ENCODE data around the gene NOXO1.
"Not testable (repeated sequence)": the region's sequence is repeated elsewhere in the genome, so short reads cannot be mapped to it uniquely, and the experiment has no call there.

Gene NOXO1

GRCh38 chr16:1981398-1981836 lies at the start of gene NOXO1:
Gene NOXO1, minus strand, starts transcription at chr16:1981469. Its CDS starts 290 bp downstream, at chr16:1981179.
- no peak for DNase-seq

GRCh38 chr16:2030036-2030435 lies 48.8 kb upstream of the NOXO1 start:
- no peak for DNase-seq

GRCh38 chr16:2029350-2029749 lies 48.1 kb upstream of the NOXO1 start:
- DNase-seq, result no peak

DNA sequence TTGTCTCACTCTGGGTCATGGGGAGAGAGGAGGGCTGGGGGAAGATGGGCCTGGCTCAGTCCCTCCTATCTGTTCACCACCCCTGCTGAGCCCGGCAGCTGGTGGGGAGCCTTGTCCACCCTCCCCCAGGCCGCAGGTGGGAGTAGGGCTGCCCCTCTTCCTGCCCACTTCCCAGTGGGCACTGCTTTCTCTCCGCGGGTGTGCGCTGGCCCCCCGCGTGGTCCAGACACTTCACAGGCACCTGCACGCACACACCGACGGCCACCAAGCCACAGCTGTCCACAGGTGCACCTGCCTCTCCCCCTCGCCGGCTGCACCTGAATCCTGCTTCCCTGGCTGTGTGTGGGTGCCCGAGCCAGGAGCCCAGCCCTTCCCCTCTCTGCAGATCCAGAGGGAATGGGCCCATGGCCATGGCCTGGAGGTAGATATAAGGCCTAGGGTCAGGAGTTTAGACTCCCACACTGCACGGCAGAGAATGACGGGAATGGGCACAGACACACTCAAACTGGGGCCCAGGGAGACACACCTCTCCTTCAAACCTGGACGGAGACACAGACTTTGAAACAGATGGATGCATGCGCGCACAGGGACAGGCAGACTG lies 47.5 kb upstream of the NOXO1 start:
- no peak for DNase-seq

DNA sequence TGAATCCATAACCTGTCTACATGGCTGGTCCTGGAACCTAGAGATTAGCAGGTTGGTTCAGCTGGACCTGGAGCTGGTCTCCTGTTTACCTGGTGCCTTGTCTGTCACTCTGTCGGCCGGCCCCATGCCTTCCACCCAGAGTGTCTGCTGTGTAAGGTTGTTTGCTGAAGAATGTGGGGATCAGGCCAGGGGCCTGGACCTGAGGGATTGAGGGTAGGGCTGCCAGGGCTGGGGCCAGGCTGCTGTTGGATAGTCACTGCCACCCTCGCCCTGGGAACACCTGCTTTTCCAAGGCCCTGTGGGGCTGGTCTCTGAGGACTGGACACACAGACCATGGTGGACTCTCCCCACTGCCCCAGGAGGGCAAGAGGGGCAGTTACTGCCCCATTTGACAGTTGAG lies 46.9 kb upstream of the NOXO1 start:
- DNase-seq, result no peak

- no peak for DNase-seq
These were observed 46.0 kb upstream of the NOXO1 start for GRCh38 chr16:2027024-2028010.

DNA sequence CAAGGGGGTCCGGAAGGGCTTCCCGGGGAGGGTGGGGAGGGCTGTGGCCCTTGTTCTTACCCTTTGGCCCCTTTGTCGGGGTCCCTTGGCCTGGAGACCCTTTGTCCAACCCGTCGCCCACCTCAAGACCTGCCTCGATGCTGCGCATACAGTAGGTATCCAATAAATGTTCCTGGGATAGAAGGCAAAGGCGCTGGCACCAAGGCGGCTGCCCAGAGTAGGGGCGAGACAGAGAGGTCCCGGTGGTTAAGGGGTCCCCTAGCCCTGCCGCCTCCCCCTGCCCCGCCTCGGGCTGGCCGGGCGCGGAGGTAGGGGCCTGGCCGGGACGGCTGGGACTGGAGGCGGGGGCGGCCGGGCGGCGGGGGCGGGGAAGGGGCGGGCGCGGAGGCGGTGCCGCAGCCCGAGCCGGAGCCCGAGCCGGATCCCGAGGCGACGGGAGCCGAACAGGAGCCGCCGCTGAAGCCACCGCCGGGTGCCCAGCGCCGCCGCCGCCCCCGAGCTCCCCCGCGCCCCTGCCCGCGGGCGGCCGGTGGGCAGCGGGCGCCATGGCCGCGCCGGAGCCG lies 45.3 kb upstream of the NOXO1 start, which contains the start of gene NHERF2:
Gene NHERF2 (plus strand): TSS at position 442 of the 563 bp plus-strand sequence. CDS start 104 bp downstream, at position 546.
- no peak for DNase-seq

GRCh38 chr16:2025878-2026460 lies 44.7 kb upstream of the NOXO1 start:
- DNase-seq, result no peak

DNA sequence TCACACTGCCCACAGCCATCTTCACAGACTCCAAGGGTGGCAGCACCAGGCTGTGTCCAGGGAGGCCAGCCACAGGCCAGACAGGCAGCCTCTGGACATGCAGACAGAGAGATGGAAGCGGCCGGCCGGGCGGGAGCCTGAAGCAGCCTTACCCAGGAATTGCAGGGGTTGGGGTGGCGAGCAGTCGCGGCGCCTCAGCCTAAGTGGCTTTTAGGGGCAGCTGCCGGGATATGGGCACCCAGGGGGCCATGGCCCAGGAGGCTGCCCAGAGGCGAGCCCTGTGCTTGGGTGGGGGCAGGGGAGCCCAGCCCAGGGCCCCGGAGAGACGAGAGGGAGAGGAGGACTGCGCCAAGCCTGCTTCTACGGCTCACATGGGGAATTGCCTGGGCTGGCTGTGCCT lies 44.0 kb upstream of the NOXO1 start:
- no peak for DNase-seq

DNA sequence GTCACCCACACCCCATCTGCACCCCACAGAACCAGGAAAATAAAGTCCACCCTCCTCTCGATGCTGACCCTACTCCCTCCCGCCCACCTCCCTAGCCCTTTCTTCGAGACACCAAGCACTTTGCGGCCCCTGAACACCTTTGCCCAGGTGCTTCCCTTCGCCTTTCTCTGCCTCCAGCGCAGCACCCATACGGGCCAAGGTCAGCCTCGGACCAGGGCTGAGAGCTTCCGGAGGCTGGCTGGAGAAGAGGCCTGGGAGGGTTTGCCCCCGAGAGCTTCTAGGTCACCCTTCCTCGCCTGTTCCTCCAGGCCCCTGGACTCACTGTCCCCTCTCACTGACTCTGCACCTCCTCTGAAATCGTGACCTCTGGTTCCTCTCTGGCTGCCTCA lies 42.8 kb upstream of the NOXO1 start:
- DNase-seq, result no peak

GRCh38 chr16:2023092-2024031 lies 42.1 kb upstream of the NOXO1 start:
- peak; percentile 53 for DNase-seq

GRCh38 chr16:2022723-2023091 lies 41.4 kb upstream of the NOXO1 start:
- DNase-seq, result no peak

DNA sequence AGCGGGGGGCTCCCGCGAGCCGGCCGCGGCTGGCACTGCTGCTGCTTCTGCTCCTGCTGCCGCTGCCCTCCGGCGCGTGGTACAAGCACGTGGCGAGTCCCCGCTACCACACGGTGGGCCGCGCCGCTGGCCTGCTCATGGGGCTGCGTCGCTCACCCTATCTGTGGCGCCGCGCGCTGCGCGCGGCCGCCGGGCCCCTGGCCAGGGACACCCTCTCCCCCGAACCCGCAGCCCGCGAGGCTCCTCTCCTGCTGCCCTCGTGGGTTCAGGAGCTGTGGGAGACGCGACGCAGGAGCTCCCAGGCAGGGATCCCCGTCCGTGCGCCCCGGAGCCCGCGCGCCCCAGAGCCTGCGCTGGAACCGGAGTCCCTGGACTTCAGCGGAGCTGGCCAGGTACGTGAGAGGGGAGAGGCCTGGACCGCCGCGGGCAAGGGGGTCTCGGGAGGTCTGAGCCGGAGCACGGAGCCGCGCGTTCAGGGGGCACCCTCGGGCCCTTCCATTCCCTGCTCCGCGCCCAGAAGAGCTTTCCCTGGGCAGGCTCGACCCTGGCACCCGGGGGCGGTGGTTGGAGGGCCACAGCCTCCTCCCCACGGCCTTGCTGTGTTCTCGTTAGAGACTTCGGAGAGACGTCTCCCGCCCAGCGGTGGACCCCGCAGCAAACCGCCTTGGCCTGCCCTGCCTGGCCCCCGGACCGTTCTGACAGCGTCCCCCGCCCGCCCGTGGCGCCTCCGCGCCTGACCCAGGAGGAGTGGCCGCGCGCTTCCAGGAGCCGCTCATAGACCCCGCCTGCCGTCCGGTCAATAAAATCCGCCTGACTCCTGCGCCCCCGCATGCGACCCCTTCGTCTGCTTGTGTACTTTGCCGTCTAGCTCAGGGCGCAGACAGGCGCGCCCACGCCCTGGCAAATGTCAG lies 38.9 kb upstream of the NOXO1 start:
- DNase-seq, result no peak

GRCh38 chr16:2019518-2019920 lies 38.2 kb upstream of the NOXO1 start, which contains the start of gene NPW:
Gene NPW, plus strand, starts transcription at chr16:2019785.
- no peak for DNase-seq

DNA sequence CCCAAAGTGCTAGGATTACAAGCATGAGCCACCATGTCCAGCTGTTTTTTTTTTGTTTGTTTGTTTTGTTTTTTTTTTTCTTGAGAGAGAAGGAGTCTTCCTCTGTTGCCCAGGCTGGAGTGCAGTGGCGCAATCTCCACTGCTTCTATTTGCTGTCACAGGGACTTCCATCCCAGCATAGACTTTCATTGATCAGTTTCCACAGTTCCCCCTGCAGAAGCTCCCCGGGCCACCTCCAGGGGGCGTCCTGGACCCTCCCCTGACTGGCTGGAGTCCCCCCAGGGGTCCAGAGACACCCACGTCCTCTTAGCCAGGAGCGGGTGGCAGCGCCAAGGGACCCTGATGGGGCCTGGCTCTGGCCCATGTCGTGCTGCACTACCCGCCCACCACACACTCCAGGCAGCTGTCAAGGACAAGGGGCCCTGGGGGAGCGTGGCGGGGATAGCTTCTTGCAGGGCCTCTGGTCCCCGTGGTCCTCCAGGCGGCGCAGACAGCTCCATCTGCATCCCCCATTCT lies 35.2 kb upstream of the NOXO1 start:
- DNase-seq, result no peak

GRCh38 chr16:2015947-2016208 lies 34.6 kb upstream of the NOXO1 start:
- no peak for DNase-seq

DNA sequence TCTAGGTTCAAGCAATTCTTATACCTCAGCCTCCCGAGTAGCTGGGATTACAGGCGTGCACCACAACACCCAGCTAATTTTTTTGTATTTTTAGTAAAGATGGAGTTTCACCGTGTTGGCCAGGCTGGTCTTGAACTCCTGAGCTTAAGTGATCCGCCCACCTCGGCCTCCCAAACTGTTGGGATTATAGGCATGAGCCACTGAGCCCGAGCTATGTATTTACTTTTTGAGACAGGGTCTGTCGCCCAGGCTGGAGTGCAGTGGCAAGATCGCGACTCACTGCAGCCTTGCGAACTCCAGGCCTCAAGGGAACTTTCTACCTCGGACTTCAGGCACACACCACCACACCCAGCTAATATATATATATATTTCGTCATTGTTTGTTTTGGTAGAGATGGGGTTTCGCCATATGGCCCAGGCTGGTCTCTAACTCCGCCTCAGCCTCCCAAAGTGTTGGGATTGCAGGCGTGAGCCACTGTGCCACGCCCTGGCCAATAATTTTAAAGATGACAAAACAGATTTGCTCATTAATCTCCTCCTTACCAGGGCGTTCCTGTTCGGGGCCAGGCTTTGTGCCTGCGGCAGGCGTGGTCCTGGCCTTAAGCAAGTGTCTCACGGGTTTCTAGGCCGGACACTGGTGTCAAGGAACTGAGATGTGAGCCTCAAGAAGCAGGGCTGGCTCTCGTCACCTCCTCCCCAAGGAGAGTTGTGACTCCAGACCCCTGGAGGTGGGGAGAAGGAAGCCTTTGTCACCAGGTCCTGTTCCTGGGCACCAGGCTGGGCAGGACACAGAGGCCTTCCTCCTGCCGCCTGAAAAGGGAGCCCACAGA lies 34.1 kb upstream of the NOXO1 start:
- DNase-seq, result no peak

DNA sequence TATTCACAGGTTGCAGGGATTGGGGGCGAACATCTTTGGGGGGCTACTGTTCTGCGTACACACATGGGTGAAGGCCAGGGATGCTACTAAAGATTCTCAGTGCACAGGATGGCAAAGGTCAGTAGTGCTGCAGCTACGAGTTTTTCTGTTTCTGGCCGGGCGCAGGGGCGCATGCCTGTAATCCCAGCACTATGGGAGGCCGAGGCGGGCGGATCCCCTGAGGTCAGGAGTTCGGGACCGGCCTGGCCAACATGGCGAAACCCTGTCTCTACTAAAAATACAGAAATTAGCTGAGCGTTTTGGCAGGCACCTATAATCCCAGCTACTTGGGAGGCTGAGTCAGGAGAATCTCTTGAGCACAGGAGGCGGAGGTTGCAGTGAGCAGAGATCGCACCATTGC lies 32.3 kb upstream of the NOXO1 start:
- DNase-seq, result no peak

- not testable (repeated sequence) for DNase-seq
These were observed 30.5 kb upstream of the NOXO1 start for GRCh38 chr16:2011726-2012125.
